ENCODE data around the gene WDR36.

Gene WDR36

GRCh38 chr5:111126896-111127295, 34.7 kb downstream of the WDR36 start:
- H3K4me3 ChIP-seq = no peak overlapping the region
- no peak for DNase-seq (ENCODE audit: low spot score)
- no peak for TF ChIP-seq CTCF (IDR thresholded peaks at IDR 0.05)
- H3K27ac ChIP-seq = no peak overlapping the region

GRCh38 chr5:111127453-111128195, 35.5 kb downstream of the WDR36 start:
- no peak for DNase-seq (ENCODE audit: low spot score)
- TF ChIP-seq CTCF (IDR thresholded peaks at IDR 0.05) = no peak
- H3K4me3 ChIP-seq = no peak overlapping the region
- H3K27ac ChIP-seq = no peak overlapping the region

GRCh38 chr5:111129938-111130337, 37.8 kb downstream of the WDR36 start:
- no peak for TF ChIP-seq CTCF (IDR thresholded peaks at IDR 0.05)
- H3K27ac ChIP-seq = no peak overlapping the region
- H3K4me3 ChIP-seq = no peak overlapping the region
- no peak for DNase-seq (ENCODE audit: low spot score)

- DNase-seq (ENCODE audit: low spot score) = no peak
- no peak for TF ChIP-seq CTCF (IDR thresholded peaks at IDR 0.05)
- Histone ChIP-seq H3K27ac (no peak overlapping the region), H3K4me3 (no peak overlapping the region)
Measured at GRCh38 chr5:111131356-111131755, 39.2 kb downstream of the WDR36 start.

- H3K27ac ChIP-seq = no peak overlapping the region
- no peak for DNase-seq (ENCODE audit: low spot score)
- no peak for TF ChIP-seq CTCF (IDR thresholded peaks at IDR 0.05)
- no peak overlapping the region for H3K4me3 ChIP-seq
Measured at GRCh38 chr5:111132076-111132475, 39.9 kb downstream of the WDR36 start.

GRCh38 chr5:111132731-111133435, 40.7 kb downstream of the WDR36 start:
- DNase-seq (ENCODE audit: low spot score) = no peak
- H3K4me3 ChIP-seq = no peak overlapping the region
- TF ChIP-seq CTCF (IDR thresholded peaks at IDR 0.05) = no peak
- H3K27ac ChIP-seq = no peak overlapping the region

GRCh38 chr5:111133436-111133751, 41.2 kb downstream of the WDR36 start:
- no peak overlapping the region for H3K4me3 ChIP-seq
- DNase-seq (ENCODE audit: low spot score) = no peak
- H3K27ac ChIP-seq = no peak overlapping the region
- TF ChIP-seq CTCF (IDR thresholded peaks at IDR 0.05) = no peak
